WI38 (cell line): Measurements from ENCODE around the gene MAN1C1.

Experiments used
- H3K4me3 ChIP-seq: 2 replicates; pipeline ENCODE4 v1.5.1; 2011; ENCODE audit warnings: low read depth, mild to moderate bottlenecking, control low read depth, low read length
- CTCF ChIP-seq: IDR thresholded peaks from 2 replicates; pipeline ENCODE4 v1.5.1; 2012; ENCODE audit warnings: low read depth, mild to moderate bottlenecking, control low read depth, low read length

The MAN1C1 gene

DNA sequence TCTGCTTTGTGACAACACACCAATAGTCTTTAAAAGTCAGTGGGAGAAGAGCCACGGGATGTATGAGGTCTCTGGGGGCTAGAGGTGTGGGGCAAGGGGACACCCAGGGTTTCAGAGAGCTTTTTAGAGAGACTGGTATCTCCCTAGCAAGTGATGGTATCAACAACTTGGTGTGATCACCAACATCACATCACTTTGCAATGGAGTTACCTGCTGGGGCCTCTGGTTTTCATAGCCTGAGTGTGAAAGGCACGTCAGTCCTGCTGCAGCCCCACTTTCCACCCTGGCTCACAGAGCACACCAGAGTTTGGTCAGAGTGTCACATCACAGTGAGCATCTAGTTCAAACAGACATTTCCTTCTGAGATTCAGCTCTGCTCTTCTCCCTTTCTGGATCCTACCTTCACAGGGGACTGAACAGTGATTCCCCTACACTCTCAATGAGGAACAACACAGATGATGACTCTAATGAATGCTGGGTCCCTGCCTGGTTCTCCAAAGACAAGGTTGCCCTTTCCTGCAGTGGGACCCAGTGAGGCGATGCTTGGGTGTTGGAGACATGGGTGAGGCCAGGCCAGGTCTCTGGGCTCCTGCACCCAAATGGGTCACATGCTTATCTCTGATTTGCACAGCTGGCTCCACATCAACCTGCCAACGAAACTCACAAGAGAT, 2.0 kb upstream of the MAN1C1 start:
- no peak overlapping the region for H3K4me3 ChIP-seq
- TF ChIP-seq CTCF: no peak

- no peak overlapping the region for H3K4me3 ChIP-seq
- TF ChIP-seq CTCF: no peak
These were observed 1.4 kb upstream of the MAN1C1 start for GRCh38 chr1:25615172-25615541.

DNA sequence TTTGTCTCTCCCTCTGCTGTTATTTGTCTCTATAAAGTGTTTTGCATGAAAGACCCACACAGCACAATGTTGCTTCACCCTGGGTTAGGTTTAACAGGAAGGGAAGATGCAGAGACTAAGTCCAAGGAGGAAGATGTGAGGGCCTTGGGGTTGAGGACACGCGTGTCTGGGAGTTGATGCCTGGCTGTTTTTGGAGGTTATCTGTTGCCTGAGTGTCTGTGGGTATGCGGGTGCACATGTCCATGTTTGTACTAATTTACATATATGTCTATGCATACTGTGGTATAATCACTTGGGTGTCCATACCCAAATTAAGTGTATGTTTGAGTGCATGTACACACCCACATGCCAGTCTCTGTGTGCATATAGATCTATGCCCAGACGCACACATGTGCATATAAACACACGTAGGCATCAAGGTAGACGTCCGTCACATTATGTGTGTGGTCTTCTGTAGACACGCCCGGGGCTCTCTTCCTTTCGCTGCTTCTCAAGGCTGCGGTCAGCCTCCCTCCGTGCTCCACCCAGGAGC, 962 bp upstream of the MAN1C1 start:
- no peak for TF ChIP-seq CTCF
- H3K4me3 ChIP-seq: peak overlapping the region; percentile 61

DNA sequence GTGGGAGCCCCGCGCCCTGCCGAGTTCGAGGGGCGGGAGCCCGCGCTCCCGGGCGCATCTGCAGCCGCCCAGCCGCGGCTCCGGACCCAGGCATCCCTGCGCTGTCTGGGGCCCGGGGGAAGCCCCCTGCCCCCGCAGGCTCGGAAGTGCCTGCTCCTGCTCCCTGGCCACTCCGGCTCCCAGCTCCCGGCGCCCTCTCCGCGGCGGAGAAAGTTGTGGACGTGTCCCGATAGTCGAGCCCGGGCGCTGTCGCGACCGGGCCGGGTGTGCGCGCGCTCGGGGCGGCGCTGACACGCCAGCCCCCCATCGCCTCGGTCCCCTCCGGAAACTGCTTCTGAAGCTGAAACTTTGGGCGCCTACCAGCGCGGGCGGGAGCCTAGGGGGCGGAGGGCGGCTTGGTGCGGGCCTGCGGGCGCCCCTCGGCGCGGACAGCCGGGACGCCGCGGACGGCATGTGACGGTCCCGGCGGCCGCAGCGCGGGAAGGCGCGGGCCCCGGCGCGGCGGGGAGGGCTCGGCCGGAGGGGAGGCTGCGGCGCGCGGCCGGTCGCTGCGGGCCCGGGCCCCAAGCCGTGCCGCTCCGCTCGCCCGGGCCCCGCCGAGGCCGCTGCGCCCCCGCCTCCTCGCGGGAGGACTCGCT, 515 bp downstream of the MAN1C1 start:
- TF ChIP-seq CTCF: no peak
- H3K4me3 ChIP-seq: peak overlapping the region; percentile 68

DNA sequence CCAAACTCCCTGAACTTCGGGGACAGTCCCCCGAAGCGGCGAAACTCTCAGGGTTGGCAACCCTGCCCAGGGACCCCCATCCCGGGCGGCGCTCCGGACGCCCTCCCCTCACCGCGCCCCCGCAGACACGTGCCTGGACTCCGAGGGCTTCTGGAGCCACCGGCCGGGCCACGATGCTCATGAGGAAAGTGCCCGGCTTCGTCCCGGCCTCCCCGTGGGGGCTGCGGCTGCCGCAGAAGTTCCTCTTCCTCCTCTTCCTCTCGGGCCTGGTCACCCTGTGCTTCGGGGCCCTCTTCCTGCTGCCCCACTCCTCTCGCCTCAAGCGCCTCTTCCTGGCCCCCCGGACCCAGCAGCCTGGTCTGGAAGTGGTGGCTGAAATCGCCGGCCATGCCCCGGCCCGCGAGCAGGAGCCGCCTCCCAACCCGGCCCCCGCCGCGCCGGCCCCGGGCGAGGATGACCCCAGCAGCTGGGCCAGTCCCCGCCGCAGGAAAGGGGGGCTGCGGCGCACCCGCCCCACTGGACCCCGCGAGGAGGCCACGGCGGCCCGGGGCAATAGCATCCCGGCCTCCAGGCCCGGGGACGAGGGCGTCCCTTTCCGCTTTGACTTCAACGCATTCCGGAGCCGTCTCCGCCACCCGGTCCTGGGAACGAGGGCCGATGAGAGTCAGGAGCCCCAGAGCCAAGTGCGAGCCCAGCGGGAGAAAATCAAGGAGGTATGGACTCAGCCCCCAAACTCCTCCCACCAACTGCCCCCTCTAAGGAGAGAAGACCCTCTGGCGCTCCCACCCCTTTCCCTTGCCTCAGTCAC, 1.2 kb downstream of the MAN1C1 start:
- TF ChIP-seq CTCF: no peak
- peak overlapping the region; percentile 68 for H3K4me3 ChIP-seq

GRCh38 chr1:25618433-25618808, 1.8 kb downstream of the MAN1C1 start:
- peak overlapping the region; percentile 68 for H3K4me3 ChIP-seq
- TF ChIP-seq CTCF: no peak
